A673 (cell line): ENCODE data around the gene EFTUD2. TPM values are rescaled to one million over a fixed set of nuclear protein-coding genes. Genes with fewer than 3 reads are reported as not detected.
A peak's percentile ranks its signal among the peaks of the same experiment; 100 is the strongest.
"Not testable (repeated sequence)": the region's sequence is repeated elsewhere in the genome, so short reads cannot be mapped to it uniquely, and the experiment has no call there.

Source experiments
- Bru-seq: library from RNA; stranded (reverse); fragments of 400-500 nt; gene quantifications from one replicate; lab custom pipeline; 2021; lab: Mats Ljungman, UMichigan
- BruChase-seq, 2 experiments: library from RNA; stranded (reverse); fragments of 400-500 nt; gene quantifications; one replicate each; lab custom pipeline; 2021; lab: Mats Ljungman, UMichigan
- BruUV-seq: library from RNA; stranded (reverse); fragments of 400-500 nt; replicated peaks from 2 replicates; lab custom pipeline; 2021; lab: Mats Ljungman, UMichigan
- CTCF ChIA-PET: fragments of 300-600 bp; sonication (Branson Sonifier 250); formaldehyde crosslinking; loops from one replicate; lab custom pipeline; 2022; ENCODE audit warnings: antibody characterized with exemption; lab: Charles Lee
- POLR2A ChIA-PET: fragments of 300-600 bp; sonication (Branson Sonifier 250); formaldehyde crosslinking; loops from one replicate; lab custom pipeline; 2022; ENCODE audit warnings: antibody characterized with exemption; ENCODE audit not compliant: low non-redundant PET; lab: Charles Lee
- DNase-seq: peaks from one replicate; pipeline ENCODE4 v3.0.0-alpha.2; 2015; ENCODE audit warnings: low spot score
- H3K27ac ChIP-seq: fragments of 200-600 bp; sonication (generic); 2 replicates; pipeline ENCODE4 v1.5.1; 2016; ENCODE audit warnings: mixed run types, low read depth, mild to moderate bottlenecking, mixed read lengths, antibody characterized with exemption, low read length; ENCODE audit not compliant: poor library complexity, severe bottlenecking
- H3K27me3 ChIP-seq: fragments of 200-600 bp; sonication (generic); replicated peaks from 2 replicates; pipeline ENCODE4 v1.6.1; 2017; ENCODE audit warnings: mixed run types, low read depth, mild to moderate bottlenecking, mixed read lengths, antibody characterized with exemption, low read length; ENCODE audit not compliant: insufficient read depth, poor library complexity
- H3K36me3 ChIP-seq: fragments of 200-600 bp; sonication (generic); 2 replicates; pipeline ENCODE4 v1.6.1; 2016; ENCODE audit warnings: mixed run types, mild to moderate bottlenecking, mixed read lengths, antibody characterized with exemption, low read length; ENCODE audit not compliant: insufficient read depth, poor library complexity, severe bottlenecking
- H3K4me1 ChIP-seq: fragments of 200-600 bp; sonication (generic); 2 replicates; pipeline ENCODE4 v1.6.1; 2017; ENCODE audit warnings: mixed run types, mild to moderate bottlenecking, mixed read lengths, antibody characterized with exemption, low read length; ENCODE audit not compliant: insufficient read depth, poor library complexity, severe bottlenecking
- H3K4me3 ChIP-seq: fragments of 200-600 bp; sonication (generic); 2 replicates; pipeline ENCODE4 v1.5.1; 2016; ENCODE audit warnings: low read depth, mixed run types, mild to moderate bottlenecking, mixed read lengths, low read length; ENCODE audit not compliant: poor library complexity, severe bottlenecking
- H3K9me3 ChIP-seq: fragments of 200-600 bp; sonication (generic); 2 replicates; pipeline ENCODE4 v1.6.1; 2016; ENCODE audit warnings: mixed run types, low read depth, mild to moderate bottlenecking, mixed read lengths, antibody characterized with exemption, low read length; ENCODE audit not compliant: poor library complexity, severe bottlenecking
- CTCF ChIP-seq: fragments of 300-800, 200-600 bp; sonication (generic); conservative IDR thresholded peaks from 2 replicates; pipeline ENCODE4 v1.5.1; 2017; ENCODE audit warnings: low read depth, mild to moderate bottlenecking, antibody characterized with exemption, low read length, moderate library complexity, mixed read lengths
- EZH2 ChIP-seq: fragments of 200-600 bp; sonication (generic); IDR thresholded peaks from 2 replicates; pipeline ENCODE4 v1.6.1; 2017; ENCODE audit warnings: borderline replicate concordance, low read depth, mild to moderate bottlenecking, mixed read lengths, antibody characterized with exemption, low read length; ENCODE audit not compliant: poor library complexity, severe bottlenecking
- intact Hi-C: fragments of 100-400 bp; cut with micrococcal nuclease; formaldehyde crosslinking; loops from one replicate; pipeline ENCODE4 v1.10.0; 2022; ENCODE audit not compliant: unreplicated experiment
- long read RNA-seq: library from polyadenylated mRNA; stranded (forward); transcript quantifications from one replicate; pipeline ENCODE4 v2.0.0, GENCODE V29; 2022
- total RNA-seq: library from RNA; stranded (reverse); gene quantifications from 2 replicates; pipeline ENCODE4 v1.2.3, GENCODE V29; 2021

The EFTUD2 gene
- 133 and 144 TPM in 2 replicates for total RNA-seq
- Bru-seq, nascent RNA: percentile 72 among the genes with signal in this experiment
- percentile 72 among the genes with signal in this experiment for BruChase-seq, experiment 1, labeled RNA remaining after a 2-hour chase
- percentile 82 among the genes with signal in this experiment for BruChase-seq, experiment 2, labeled RNA remaining after a 6-hour chase
- long read RNA-seq, full-length matches to known transcripts: 214 of 256 reads
- long read RNA-seq, partial matches to known transcripts: 30 of 256 reads
- long read RNA-seq, other reads (novel, unspliced or antisense): 12 of 256 reads

- H3K9me3 ChIP-seq: no peaks in the 10 kb centered on the region
- DNase-seq: peak; percentile 81
- TF ChIP-seq EZH2: no peak
- no peak for TF ChIP-seq CTCF
- intact Hi-C loops: no loop called here
- ChIA-PET POLR2A (interaction anchor here (0.6 kb wide), 2 partner anchors 135 to 1768 kb away, joined by 4 to 13 read pairs; no protein-coding TSS in a partner anchor), CTCF (interaction anchor here (0.7 to 1.0 kb wide), 3 partner anchors 14 to 124 kb away, joined by 3 to 17 read pairs (median 4); no protein-coding TSS in a partner anchor)
- no TSS peak for BruUV-seq
- H3K27ac ChIP-seq: peak within 1 kb of the TSS; percentile 99
- H3K4me1 ChIP-seq: peaks cover 18% of the 10 kb centered on the region
- H3K4me3 ChIP-seq: peak within 1 kb of the TSS; percentile 78
- no peaks in the 10 kb centered on the region for H3K27me3 ChIP-seq
- peaks cover 3% of the 10 kb centered on the region for H3K36me3 ChIP-seq
Observed at GRCh38 chr17:44899074-44899782, at the start of gene EFTUD2. Gene EFTUD2 (minus strand): TSS chr17:44899445. CDS start chr17:44894521, 4,924 bp downstream.

GRCh38 chr17:44948315-44948795, 49.1 kb upstream of the EFTUD2 start:
- Histone ChIP-seq H3K4me3 (peak overlapping the region; percentile 84), H3K36me3 (peaks cover 8% of the 10 kb centered on the region), H3K27me3 (no peaks in the 10 kb centered on the region), H3K4me1 (no peaks in the 10 kb centered on the region), H3K9me3 (no peaks in the 10 kb centered on the region), H3K27ac (peak overlapping the region; percentile 82)
- no peak for TF ChIP-seq EZH2
- no peak for DNase-seq
- ChIA-PET POLR2A (no interaction called here), CTCF (no interaction called here)
- intact Hi-C loops: no loop called here
- BruUV-seq: no TSS peak

GRCh38 chr17:44947461-44948314, 48.4 kb upstream of the EFTUD2 start, which contains the start of gene KIF18B:
Gene KIF18B (minus strand): TSS chr17:44947773. CDS start chr17:44936344, 11,429 bp downstream.
- H3K27ac ChIP-seq: peak within 1 kb of the TSS; percentile 82
- intact Hi-C loops: loop anchor here (2.0 kb wide), 1 partner anchor 65 kb away; no protein-coding TSS in a partner anchor
- H3K9me3 ChIP-seq: no peaks in the 10 kb centered on the region
- no peaks in the 10 kb centered on the region for H3K27me3 ChIP-seq
- peak; percentile 94 for DNase-seq
- peak within 1 kb of the TSS; percentile 84 for H3K4me3 ChIP-seq
- CTCF ChIA-PET: interaction anchor here (0.7 kb wide), 1 partner anchor 73 kb away, joined by 6 read pairs; no protein-coding TSS in a partner anchor
- H3K36me3 ChIP-seq: peaks cover 10% of the 10 kb centered on the region
- TF ChIP-seq CTCF (no peak), EZH2 (no peak)
- POLR2A ChIA-PET: no interaction called here
- TSS peak; percentile 89 for BruUV-seq
- H3K4me1 ChIP-seq: no peaks in the 10 kb centered on the region

GRCh38 chr17:44945652-44946051, 46.4 kb upstream of the EFTUD2 start:
- intact Hi-C loops: loop anchor here (2.0 kb wide), 1 partner anchor 67 kb away; no protein-coding TSS in a partner anchor
- Histone ChIP-seq H3K36me3 (peaks cover 10% of the 10 kb centered on the region), H3K4me3 (peak overlapping the region; percentile 84)
- H3K4me1 ChIP-seq, H3K27me3 ChIP-seq, CTCF ChIA-PET, DNase-seq, POLR2A ChIA-PET, H3K27ac ChIP-seq, H3K9me3 ChIP-seq, BruUV-seq: not testable (repeated sequence)
